HG03039 (cell line): ENCODE results near the gene MIS18BP1.
"Not testable (repeated sequence)": the region's sequence is repeated elsewhere in the genome, so short reads cannot be mapped to it uniquely, and the experiment has no call there.

Experiments
- ATAC-seq: cut with Tn5 transposase; IDR thresholded peaks from one replicate; pipeline ENCODE4 v1.9.1; 2021; ENCODE audit warnings: mild to moderate bottlenecking, moderate library complexity; ENCODE audit not compliant: unreplicated experiment

The MIS18BP1 gene

GRCh38 chr14:45253070-45253753, at the start of gene MIS18BP1:
Gene MIS18BP1 (minus strand): TSS chr14:45253202. CDS start chr14:45247286, 5,916 bp downstream.
- ATAC-seq, result peak; percentile 78

- no peak for ATAC-seq
Measured at GRCh38 chr14:45298423-45299117, 45.6 kb upstream of the MIS18BP1 start.

DNA sequence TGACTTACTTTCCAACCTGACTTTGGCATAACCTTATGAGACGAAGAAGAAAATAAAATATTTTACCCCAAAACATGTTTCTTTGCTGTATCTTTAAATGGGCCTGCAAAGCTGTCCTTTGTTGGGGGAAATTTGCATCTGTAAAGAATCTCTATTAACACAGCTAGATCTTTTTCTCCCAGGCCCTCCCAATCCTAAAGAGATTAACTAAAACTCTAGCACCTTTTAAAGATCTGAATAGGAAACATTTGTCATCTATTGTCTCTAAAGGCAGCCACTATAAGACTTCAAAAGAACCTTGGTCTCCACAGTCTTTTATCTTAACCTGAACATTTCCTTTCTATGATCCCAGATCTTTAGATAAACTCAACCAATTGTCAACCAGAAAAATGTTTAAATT, 41.8 kb upstream of the MIS18BP1 start:
- not testable (repeated sequence) for ATAC-seq

GRCh38 chr14:45290547-45290946, 37.5 kb upstream of the MIS18BP1 start:
- ATAC-seq, result no peak

- no peak for ATAC-seq
Measured at GRCh38 chr14:45287610-45288009, 34.6 kb upstream of the MIS18BP1 start.

- ATAC-seq, result no peak
Measured at GRCh38 chr14:45284802-45285201, 31.8 kb upstream of the MIS18BP1 start.

- ATAC-seq, result not testable (repeated sequence)
Measured at GRCh38 chr14:45281731-45282400, 28.9 kb upstream of the MIS18BP1 start.

DNA sequence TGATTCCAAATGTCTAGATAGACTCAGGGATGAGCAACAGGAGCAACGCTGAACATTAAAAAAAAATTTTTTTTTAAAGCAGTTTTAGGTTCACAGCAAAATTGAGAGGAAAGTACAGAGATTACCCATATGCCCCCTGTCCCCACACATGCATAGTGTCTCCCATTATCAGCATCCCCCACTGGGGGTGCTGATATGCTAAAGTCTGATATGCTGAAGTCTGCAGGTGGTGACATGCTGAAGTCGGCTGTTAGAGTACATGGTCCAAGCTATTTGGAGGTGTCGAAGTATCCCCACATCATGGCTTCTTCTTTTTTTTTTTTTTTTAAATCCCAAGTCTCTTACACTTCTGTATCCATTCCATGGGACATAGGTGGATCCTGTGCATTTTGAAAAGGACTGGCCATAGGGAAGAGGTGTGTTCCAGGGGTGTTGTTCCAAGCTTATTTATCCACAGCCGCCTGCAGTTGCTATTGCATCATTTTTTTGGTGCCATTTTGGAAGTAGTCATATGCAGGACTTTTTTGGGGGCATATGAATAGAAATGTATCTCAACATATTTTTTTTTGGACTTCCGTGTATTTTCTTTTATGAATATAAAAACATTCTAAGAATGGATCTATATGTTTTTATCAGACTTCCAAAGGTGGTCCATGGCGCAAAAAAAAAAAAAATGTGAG, 19.0 kb upstream of the MIS18BP1 start:
- ATAC-seq, result no peak

- ATAC-seq, result no peak
Measured at GRCh38 chr14:45270031-45270430, 17.0 kb upstream of the MIS18BP1 start.

DNA sequence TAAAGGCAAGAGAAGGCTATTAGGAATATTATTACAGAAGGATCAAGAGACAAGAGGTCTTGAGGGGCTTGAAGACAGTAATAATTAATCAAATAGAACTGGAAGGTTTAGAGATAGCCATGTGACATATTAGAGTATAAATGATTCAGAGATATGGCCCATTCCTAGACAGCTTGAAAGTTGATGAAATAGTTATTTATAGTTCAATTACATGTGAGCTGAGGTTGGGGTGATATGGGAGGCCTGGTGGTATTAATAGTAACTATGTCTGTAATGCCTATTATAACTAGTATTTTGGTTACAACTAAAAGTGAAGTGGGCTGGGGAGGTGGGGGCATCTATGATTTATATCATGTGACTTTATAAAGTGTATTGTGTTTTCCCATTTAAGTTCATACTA, 14.1 kb upstream of the MIS18BP1 start:
- no peak for ATAC-seq

DNA sequence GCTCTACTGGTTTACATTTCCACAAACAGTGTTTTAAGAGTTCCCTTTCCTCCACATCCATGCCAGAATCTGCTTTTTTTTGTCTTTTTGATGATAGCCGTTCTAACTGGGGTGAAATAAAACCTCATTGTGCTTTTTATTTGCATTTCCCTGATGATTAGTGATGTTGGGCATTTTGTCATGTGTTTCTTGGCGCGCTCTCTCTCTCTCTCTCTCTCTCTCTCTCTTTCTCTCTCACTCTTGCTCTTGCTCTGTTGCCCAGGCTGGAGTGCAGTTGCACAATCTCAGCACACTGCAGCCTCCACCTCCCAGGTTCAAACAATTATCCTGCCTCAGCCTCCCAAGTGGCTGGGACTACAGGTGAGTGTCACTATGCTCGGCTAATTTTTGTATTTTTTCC, 9.6 kb upstream of the MIS18BP1 start:
- no peak for ATAC-seq

GRCh38 chr14:45261209-45261608, 8.2 kb upstream of the MIS18BP1 start:
- no peak for ATAC-seq

DNA sequence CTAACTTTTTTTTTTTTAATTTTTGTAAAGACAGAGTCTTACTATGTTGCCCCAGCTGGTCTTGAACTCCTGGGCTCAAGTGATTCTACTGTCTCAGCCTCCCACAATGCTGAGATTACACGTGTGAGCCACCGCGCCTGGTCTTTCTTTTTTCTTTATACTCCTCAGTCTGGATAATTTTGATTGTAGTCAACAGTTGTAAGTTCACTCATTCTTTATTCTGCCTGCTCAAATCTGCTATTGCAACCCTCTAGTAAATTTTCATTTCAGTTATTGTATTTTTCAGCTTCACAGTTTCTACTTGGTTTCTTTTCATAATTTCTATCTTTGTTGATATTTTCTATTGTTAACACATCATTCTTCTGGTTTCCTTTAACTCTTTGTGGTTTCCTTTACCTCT, 5.8 kb upstream of the MIS18BP1 start:
- no peak for ATAC-seq

DNA sequence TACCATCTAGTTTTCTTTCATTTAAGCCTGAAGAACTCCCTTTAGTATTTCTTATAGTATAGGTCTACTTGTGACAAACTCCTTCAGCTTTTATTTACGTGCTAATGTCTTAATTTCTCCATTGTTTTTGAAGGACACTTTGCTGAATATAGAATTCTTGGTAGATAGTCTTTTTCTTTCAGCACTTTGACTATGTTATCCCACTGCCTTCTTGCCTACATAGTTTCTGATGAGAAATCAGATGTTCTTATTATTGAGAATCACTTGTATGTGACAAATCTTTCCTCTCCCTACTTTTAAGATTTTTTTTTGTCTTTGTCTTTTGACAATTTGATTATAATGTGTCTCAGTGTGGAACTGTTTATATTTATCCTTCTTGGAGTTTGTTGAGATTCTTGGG, 5.1 kb upstream of the MIS18BP1 start:
- no peak for ATAC-seq

DNA sequence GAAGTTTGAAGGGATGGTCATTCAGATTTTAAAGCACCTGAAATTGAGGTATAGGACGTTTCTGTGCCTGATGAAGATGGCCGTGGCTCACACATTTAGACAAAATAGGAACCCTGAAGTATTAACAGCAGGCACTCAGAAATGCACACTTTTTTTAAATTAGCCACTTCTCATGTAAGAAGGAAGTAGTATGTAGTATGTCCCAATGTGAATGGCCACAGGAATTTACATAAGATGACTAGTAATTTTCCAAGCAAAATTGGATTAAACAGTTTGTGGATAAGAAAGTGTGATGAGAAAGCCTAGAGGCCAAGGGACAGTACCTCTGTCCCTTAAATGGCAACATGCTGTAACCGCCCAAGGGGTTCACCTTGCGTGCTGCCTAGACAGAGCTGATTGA, 1.8 kb upstream of the MIS18BP1 start:
- ATAC-seq, result no peak

DNA sequence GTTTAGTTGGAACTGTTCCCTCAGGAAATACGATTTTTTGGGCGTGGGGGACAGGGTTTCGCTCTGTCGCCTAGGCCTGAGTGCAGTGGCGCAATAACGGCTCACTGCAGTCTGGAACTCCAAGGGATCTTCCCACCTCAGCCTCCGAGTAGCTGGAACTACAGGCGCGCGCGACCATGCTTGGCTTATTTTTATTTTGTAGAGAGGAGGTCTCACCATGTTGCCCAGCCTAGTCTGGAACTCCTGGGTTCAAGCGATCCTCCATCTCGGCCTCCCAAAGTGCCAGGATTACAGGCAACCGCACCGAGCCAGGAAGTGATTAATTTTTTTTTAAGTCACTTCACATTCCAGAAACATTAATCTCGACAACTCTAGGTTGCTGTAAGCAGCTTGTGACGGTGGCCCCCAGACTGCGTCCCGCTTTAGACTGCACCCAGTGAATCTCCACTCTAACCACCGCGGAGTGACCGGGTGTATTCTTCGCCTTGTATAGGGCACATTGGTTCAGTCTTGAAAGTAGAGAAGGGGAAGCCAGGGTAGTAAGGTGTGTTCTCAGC, 830 bp upstream of the MIS18BP1 start:
- ATAC-seq, result no peak

DNA sequence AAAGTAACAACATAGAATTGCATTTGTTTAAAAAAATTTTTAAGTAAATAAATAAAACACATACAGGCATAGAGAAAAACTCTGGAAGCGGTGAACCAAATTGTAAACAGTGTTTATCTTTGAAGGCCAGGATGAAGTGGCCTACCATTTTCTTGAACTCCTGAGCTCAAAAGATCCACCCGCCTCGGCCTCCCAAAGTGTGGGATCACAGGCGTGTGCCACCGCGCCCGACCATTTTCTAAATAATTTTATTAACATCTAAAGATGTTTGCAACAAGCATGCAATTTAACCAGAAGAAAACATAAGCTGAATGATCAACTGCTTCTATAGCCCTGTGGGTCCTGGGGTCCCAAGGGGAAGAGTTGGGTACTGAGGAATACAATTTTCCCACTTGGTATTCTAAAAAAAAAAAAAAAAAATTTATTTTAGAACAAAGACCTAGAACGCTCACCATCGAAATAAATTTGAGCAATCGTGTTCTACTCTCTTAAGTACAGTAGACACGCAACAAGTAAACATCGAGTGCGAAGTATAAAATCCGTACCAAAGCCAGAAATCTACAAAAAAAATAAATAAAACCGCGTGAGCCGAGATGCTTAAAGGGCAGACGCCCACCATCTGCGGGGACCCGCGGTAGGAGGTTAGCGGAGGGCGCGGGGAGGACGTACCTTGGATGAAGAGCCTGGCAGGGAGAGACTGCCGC, 484 bp downstream of the MIS18BP1 start:
- ATAC-seq, result no peak

DNA sequence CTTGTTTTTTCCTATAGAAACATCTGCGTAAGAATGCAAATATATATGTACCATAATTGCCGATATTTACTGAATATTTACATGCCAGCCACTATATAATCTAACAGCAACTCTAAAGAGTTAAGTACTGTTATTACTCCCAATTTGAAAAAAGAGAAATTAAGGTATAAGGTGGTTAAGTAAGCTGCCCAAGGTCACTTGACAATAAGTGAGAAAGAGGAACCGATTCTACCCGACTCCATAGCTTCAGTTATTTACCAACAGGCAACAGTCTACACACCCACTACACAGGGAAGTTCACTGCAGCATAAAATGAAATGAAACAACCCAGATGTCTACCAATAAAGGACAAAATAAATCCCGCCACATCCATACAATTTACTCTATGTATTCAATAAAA, 1.1 kb downstream of the MIS18BP1 start:
- peak; percentile 51 for ATAC-seq

GRCh38 chr14:45249856-45250575, 3.0 kb downstream of the MIS18BP1 start:
- peak; percentile 22 for ATAC-seq

GRCh38 chr14:45247427-45247826, 5.6 kb downstream of the MIS18BP1 start:
- no peak for ATAC-seq
